Measurements from ENCODE around the gene MEI1.
A peak's percentile ranks its signal among the peaks of the same experiment; 100 is the strongest.
"Not testable (repeated sequence)": the region's sequence is repeated elsewhere in the genome, so short reads cannot be mapped to it uniquely, and the experiment has no call there.

MEI1 gene

DNA sequence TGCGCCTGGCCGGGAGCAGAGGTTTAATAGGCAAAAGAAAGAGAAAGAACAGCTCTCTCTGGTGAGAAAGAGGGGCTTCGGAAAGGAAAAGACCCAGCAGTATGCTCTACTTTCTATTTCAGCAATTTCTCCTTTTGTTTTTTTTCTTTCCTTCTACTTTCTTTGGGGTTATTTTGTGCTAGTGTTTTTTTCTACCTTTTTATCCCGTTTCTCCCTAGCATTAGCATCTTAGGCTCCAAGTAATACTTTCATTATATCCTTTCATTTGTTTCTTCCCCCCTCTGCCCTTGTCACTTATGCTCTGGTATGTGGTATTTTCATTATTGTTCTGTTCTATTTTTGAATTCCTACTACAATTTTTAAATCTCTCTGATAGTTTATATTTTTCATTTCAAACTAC, 15.1 kb upstream of the MEI1 start:
- no peak overlapping the region for H3K27ac ChIP-seq
- TF ChIP-seq, protein P1, sequence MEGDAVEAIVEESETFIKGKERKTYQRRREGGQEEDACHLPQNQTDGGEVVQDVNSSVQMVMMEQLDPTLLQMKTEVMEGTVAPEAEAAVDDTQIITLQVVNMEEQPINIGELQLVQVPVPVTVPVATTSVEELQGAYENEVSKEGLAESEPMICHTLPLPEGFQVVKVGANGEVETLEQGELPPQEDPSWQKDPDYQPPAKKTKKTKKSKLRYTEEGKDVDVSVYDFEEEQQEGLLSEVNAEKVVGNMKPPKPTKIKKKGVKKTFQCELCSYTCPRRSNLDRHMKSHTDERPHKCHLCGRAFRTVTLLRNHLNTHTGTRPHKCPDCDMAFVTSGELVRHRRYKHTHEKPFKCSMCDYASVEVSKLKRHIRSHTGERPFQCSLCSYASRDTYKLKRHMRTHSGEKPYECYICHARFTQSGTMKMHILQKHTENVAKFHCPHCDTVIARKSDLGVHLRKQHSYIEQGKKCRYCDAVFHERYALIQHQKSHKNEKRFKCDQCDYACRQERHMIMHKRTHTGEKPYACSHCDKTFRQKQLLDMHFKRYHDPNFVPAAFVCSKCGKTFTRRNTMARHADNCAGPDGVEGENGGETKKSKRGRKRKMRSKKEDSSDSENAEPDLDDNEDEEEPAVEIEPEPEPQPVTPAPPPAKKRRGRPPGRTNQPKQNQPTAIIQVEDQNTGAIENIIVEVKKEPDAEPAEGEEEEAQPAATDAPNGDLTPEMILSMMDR (conservative IDR thresholded peaks at IDR 0.05): no peak
- TF ChIP-seq ZFX (IDR thresholded peaks at IDR 0.05): no peak

GRCh38 chr22:41686890-41687289, 12.4 kb upstream of the MEI1 start:
- not testable (repeated sequence) for H3K27ac ChIP-seq

DNA sequence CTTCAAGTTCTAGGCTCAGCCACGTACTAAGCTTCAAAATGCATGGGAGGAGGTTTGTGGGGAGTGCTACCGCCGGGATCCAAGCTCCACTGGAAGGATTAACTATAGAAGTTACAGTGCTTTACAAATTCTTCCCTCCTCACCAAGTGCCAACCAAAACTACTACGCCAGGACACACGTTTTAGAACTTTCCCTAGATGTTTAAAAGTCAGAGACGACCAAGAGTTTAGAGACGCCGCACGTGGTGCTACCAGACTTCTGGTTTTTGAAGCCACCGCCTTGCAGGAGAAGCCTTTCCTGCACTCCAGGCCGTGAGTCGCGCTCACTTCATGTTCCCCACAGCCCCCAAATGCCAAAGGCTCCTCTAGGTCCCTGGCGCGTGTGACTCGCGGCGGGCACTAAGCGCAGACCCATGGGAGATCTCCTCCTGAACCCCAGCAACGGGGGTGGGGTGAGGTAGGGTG, 11.4 kb upstream of the MEI1 start:
- peak overlapping the region; percentile 87 for H3K27ac ChIP-seq
- TF ChIP-seq ZFX (IDR thresholded peaks at IDR 0.05): no peak
- TF ChIP-seq, protein P1 (conservative IDR thresholded peaks at IDR 0.05): no peak

- peak within 1 kb of the TSS; percentile 87 for H3K27ac ChIP-seq
- TF ChIP-seq, protein P1 (conservative IDR thresholded peaks at IDR 0.05): no peak
- TF ChIP-seq ZFX (IDR thresholded peaks at IDR 0.05): peak; percentile 56; the same call in 1 of the 2 replicates
Measured at GRCh38 chr22:41688365-41689211, 10.7 kb upstream of the MEI1 start, which contains the start of gene SNU13. Gene SNU13, minus strand, starts transcription at chr22:41688867. Its CDS starts 71 bp downstream, at chr22:41688796.

DNA sequence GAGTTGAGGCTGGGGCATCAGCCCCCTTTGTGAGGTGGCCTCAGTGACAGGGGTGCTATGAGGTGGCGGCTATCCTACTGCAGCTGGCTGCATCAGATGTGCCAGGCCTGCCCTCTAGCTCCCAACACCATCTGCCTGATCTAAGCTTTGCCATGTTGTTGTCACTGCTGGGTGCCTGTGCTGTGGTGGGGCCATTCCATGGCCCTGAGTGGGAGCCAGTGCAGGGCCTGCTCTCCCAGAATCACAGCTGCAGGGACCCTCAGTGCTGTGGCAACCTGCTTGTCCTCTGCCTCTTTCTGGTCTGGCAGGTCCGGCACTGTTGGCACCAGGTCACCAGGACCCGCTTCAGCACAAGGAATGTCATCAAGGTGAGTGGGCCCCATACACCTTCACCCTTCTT, 8.8 kb upstream of the MEI1 start:
- H3K27ac ChIP-seq: no peak overlapping the region
- TF ChIP-seq, protein P1 (conservative IDR thresholded peaks at IDR 0.05): no peak
- TF ChIP-seq ZFX (IDR thresholded peaks at IDR 0.05): no peak

GRCh38 chr22:41695211-41695610, 4.1 kb upstream of the MEI1 start:
- TF ChIP-seq, protein P1 (conservative IDR thresholded peaks at IDR 0.05): no peak
- no peak for TF ChIP-seq ZFX (IDR thresholded peaks at IDR 0.05)

DNA sequence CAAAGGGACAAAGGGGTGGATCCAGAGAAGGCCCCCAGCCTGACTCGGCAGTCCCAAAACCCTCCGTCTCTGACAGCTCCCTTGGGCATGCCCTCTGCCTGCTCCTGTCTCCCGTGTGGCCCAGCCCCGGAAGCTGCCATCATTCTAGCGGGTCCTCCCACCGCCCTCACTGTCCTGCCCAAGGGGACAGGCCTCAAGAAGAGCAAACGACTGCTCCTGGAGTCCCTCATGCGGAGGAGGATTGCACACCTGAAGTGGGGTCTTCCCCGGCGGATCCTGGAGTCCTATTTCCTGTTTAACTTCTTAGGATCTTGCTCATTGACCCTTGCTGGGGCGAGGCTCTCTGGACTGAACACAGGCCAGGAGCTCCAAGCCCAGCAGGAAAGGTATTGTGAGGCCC, 2.6 kb upstream of the MEI1 start:
- no peak overlapping the region; the same call in 1 of the 2 replicates for H3K27ac ChIP-seq
- TF ChIP-seq ZFX (IDR thresholded peaks at IDR 0.05): no peak
- TF ChIP-seq, protein P1 (conservative IDR thresholded peaks at IDR 0.05): no peak

More at GRCh38 chr22:41695211-41695610, 4.1 kb upstream of the MEI1 start:
- H3K27ac ChIP-seq: no peak overlapping the region

Measured in C4-2B (cell line).